Keratinocyte (primary cell): ENCODE data around the gene CRK. TPM values are rescaled to one million over a fixed set of nuclear protein-coding genes. Genes with fewer than 3 reads are reported as not detected.
"Not testable (repeated sequence)": the region's sequence is repeated elsewhere in the genome, so short reads cannot be mapped to it uniquely, and the experiment has no call there.

Experiments used
- DNase-seq: peaks from one replicate; pipeline ENCODE4 v3.0.0-alpha.2; 2011; ENCODE audit warnings: low read depth, missing footprints, low spot score
- FAIRE-seq: peaks from 2 replicates; lab custom pipeline; 2011; peaks lifted over from hg19 to GRCh38; lab: Jason Lieb, UNC
- H2AFZ ChIP-seq: 2 replicates; pipeline ENCODE4 v1.6.0; 2012; ENCODE audit warnings: low read length, control low read depth, inconsistent platforms; ENCODE audit not compliant: control insufficient read depth
- H3K27ac ChIP-seq: 2 replicates; pipeline ENCODE4 v1.5.1; 2011; ENCODE audit warnings: low read length; ENCODE audit not compliant: control insufficient read depth, insufficient read depth
- H3K27me3 ChIP-seq: 3 replicates; pipeline ENCODE4 v1.6.0; 2011; ENCODE audit warnings: low read length; ENCODE audit not compliant: control insufficient read depth, insufficient read depth; ENCODE audit errors: extremely low read depth
- H3K36me3 ChIP-seq, 2 experiments: 2 replicates in 1 of 2; 3 replicates in 1 of 2; pipeline ENCODE4 v1.5.1; 2011; ENCODE audit warnings: low read length in 2 of 2, mild to moderate bottlenecking in 1 of 2; ENCODE audit not compliant: control insufficient read depth in 2 of 2, insufficient read depth in 2 of 2; ENCODE audit errors: extremely low read depth in 1 of 2
- H3K4me1 ChIP-seq: 3 replicates; pipeline ENCODE4 v1.5.1; 2011; ENCODE audit warnings: low read length; ENCODE audit not compliant: control insufficient read depth, insufficient read depth; ENCODE audit errors: extremely low read depth
- H3K4me2 ChIP-seq: 3 replicates; pipeline ENCODE4 v1.6.0; 2011; ENCODE audit warnings: low read depth, low read length; ENCODE audit not compliant: control insufficient read depth, insufficient read depth; ENCODE audit errors: extremely low read depth
- H3K4me3 ChIP-seq, 3 experiments: fragments of 200-600 bp in 1 of 3; sonication (generic) in 1 of 3; 2 replicates in 2 of 3; 3 replicates in 1 of 3; pipeline ENCODE4 v1.5.1; 2011 to 2016; ENCODE audit warnings: low read length in 3 of 3, mild to moderate bottlenecking in 3 of 3, control low read depth in 2 of 3, inconsistent platforms in 1 of 3, low read depth in 1 of 3, mixed read lengths in 1 of 3, mixed run types in 1 of 3, moderate library complexity in 1 of 3; ENCODE audit not compliant: control insufficient read depth in 2 of 3, insufficient read depth in 2 of 3; ENCODE audit errors: extremely low read depth in 1 of 3
- H3K79me2 ChIP-seq: 2 replicates; pipeline ENCODE4 v1.6.0; 2012; ENCODE audit warnings: low read length; ENCODE audit not compliant: control insufficient read depth, insufficient read depth
- H3K9ac ChIP-seq: 3 replicates; pipeline ENCODE4 v1.6.0; 2011; ENCODE audit warnings: low read length; ENCODE audit not compliant: control insufficient read depth, insufficient read depth; ENCODE audit errors: extremely low read depth
- H3K9me1 ChIP-seq: 3 replicates; pipeline ENCODE4 v1.6.0; 2011; ENCODE audit warnings: low read length; ENCODE audit not compliant: control insufficient read depth, insufficient read depth; ENCODE audit errors: extremely low read depth
- H3K9me3 ChIP-seq: 2 replicates; pipeline ENCODE4 v1.5.1; 2012; ENCODE audit warnings: low read depth, low read length; ENCODE audit not compliant: control insufficient read depth
- H4K20me1 ChIP-seq: 3 replicates; pipeline ENCODE4 v1.6.0; 2011; ENCODE audit warnings: low read length; ENCODE audit not compliant: control insufficient read depth, insufficient read depth; ENCODE audit errors: extremely low read depth
- CTCF ChIP-seq, 3 experiments: IDR thresholded peaks in 1 of 3; conservative IDR thresholded peaks in 1 of 3; optimal IDR thresholded peaks in 1 of 3; 2 replicates in 2 of 3; 3 replicates in 1 of 3; pipeline versions ENCODE3 to v1.5.1; 2011; ENCODE audit warnings: low read length in 3 of 3, mild to moderate bottlenecking in 3 of 3, moderate library complexity in 2 of 3, control low read depth in 1 of 3, inconsistent platforms in 1 of 3; ENCODE audit not compliant: insufficient read depth in 2 of 3; ENCODE audit errors: extremely low read depth in 1 of 3
- EZH2 ChIP-seq: IDR thresholded peaks from one replicate; pipeline ENCODE4 v1.6.1; 2012; ENCODE audit warnings: inconsistent platforms, mild to moderate bottlenecking, low read length, moderate library complexity
- dilution Hi-C: fragments of 300-500 bp; cut with MboI; formaldehyde crosslinking; loops from one replicate; pipeline ENCODE4 v1.7.0; 2020; ENCODE audit warnings: low sequenced_read_pairs; ENCODE audit not compliant: extremely low pct_ligation_motif_present
- polyA plus RNA-seq, 5 experiments: library from polyadenylated mRNA; depleted of rRNA in 3 of 5; stranded (reverse) in 3 of 5; stranded (forward) in 1 of 5; unstranded in 1 of 5; fragments of >200 nt; gene quantifications; 1 replicate in 1 of 5; 2 replicates in 3 of 5; 3 replicates in 1 of 5; pipeline versions ENCODE4 v1.2.1 to v1.2.3, GENCODE V29; 2011 to 2012; ENCODE audit warnings: missing spikeins in 2 of 5, low read depth in 1 of 5, low replicate concordance in 1 of 5

Gene CRK
- polyA plus RNA-seq, 1 donor (not counting 4 experiments of a cell fraction or from before 2014, with no cell fraction given) = 127 TPM

DNA sequence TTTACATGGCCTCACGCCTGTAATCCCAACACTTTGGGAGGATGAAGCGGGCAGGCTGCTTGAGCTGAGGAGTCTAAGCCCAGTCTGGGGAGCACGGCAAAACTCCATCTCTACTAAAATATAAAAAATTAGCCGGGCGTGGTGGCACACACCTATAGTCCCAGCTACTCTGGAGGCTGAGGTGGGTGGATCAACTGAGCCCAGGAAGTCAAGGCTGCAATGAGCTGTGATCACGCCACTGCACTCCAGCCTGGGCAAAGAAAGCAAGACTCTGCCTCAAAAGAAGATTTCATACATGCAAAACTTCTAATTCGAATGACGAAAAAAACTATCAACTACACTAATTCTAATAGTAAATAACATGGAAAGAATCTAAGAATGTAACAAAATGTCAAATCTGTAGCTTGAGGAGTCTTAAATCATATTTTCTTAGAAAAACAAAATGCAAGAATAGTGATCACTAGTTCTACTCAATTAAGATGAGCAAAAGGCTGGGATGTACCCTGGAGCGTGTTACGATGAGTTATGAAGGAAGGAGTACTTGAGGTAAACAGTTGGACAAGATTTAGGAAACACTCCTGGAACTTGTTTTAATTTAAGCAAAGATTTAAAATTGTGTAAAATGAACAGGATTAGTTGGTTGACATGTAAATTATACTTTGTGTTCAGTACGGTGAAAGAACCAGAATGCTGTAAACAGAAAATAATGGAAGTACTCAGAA, 76.7 kb downstream of the CRK start:
- TF ChIP-seq EZH2 (no peak), CTCF (optimal IDR thresholded peaks at IDR 0.05 in 1 of 3, IDR thresholded peaks at IDR 0.05 in 1 of 3, conservative IDR thresholded peaks at IDR 0.05 in 1 of 3; ENCODE audit: extremely low read depth in 1 of 3, insufficient read depth in 2 of 3, low read length in 3 of 3) (no peak)
- Histone ChIP-seq H3K36me3 (peaks cover 5 to 11% of the 10 kb centered on the region in 2 experiments), H3K79me2 (peaks cover 99% of the 10 kb centered on the region), H3K9me1 (peaks cover 8% of the 10 kb centered on the region), H4K20me1 (peaks cover 92% of the 10 kb centered on the region), H3K9me3 (no peaks in the 10 kb centered on the region), H3K4me2 (no peak overlapping the region), H3K4me1 (peaks cover 22% of the 10 kb centered on the region), H3K27me3 (no peaks in the 10 kb centered on the region), H3K27ac (peak overlapping the region; percentile 54), H3K4me3 (no peak overlapping the region), H3K9ac (no peak overlapping the region), H2AFZ (no peak overlapping the region)
- dilution Hi-C loops = no loop called here
- FAIRE-seq (no peak), DNase-seq (no peak)

DNA sequence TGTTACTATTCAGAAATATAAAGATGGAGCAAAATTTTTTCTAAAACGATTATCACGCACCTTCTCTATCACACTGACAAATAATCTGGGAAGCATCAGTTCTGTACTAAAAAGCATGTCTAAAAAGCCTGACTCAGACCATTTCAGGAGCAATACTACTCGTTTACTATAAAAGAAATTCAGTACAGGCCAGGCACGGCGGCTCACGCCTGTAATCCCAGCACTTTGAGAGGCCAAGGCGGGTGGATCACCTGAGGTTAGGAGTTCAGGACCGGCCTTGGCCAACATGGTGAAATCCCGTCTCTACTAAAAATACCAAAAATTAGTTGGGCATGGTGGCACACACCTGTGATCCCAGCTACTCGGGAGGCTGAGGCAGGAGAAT, 77.6 kb downstream of the CRK start:
- H3K27me3 ChIP-seq, DNase-seq, H2AFZ ChIP-seq, H3K9me1 ChIP-seq, H3K9me3 ChIP-seq, H3K27ac ChIP-seq, H3K4me2 ChIP-seq, dilution Hi-C loops, FAIRE-seq, H3K9ac ChIP-seq, H3K4me3 ChIP-seq: not testable (repeated sequence)
- Histone ChIP-seq H3K36me3 (peaks cover 5 to 18% of the 10 kb centered on the region in 2 experiments), H3K79me2 (peaks cover 99% of the 10 kb centered on the region), H3K4me1 (peaks cover 22% of the 10 kb centered on the region), H4K20me1 (peaks cover 92% of the 10 kb centered on the region)
